G401.6 (cell line): Measurements from ENCODE around the gene RLF.
A peak's percentile ranks its signal among the peaks of the same experiment; 100 is the strongest.
"Not testable (repeated sequence)": the region's sequence is repeated elsewhere in the genome, so short reads cannot be mapped to it uniquely, and the experiment has no call there.

Experiments
- FAIRE-seq: peaks from 2 replicates; lab custom pipeline; 2012; peaks lifted over from hg19 to GRCh38; lab: Jason Lieb, UNC

Gene RLF

DNA sequence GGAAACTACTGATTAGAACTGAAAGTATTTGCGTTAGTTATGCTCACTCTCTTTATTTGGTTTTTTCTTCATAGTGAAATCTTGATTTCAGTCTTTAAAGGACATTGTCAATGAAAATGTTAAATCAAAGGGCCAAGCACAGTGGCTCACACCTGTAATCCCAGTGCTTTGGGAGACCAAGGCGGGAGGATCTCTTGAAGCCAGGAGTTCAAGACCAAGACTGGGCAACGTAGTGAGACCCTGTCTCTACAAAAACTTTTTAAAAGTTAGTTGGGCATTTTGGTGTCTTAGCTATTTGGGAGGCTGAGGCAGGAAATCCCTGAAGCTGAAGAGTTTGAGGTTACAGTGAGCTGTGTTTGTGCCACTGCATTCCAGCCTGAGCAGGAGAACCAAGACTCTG is 13.6 kb downstream of the RLF start:
- FAIRE-seq, result no peak

DNA sequence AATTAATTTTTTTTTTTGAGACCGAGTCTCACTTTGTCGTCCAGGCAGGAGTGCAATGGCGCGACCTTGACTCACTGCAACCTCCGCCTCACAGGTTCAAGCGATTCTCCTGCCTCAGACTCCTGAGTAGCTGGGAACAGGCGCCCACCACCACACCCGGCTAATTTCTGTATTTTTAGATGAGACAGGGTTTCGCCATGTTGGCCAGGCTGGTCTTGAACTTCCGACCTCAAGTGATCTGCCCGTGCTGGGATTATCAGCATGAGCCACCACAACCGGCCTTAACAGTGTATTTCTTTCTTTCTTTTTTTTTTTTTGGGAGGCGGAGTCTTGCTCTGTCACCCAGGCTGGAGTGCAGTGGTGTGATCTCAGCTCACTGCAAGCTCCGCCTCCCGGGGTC is 15.8 kb downstream of the RLF start:
- FAIRE-seq, result not testable (repeated sequence)

DNA sequence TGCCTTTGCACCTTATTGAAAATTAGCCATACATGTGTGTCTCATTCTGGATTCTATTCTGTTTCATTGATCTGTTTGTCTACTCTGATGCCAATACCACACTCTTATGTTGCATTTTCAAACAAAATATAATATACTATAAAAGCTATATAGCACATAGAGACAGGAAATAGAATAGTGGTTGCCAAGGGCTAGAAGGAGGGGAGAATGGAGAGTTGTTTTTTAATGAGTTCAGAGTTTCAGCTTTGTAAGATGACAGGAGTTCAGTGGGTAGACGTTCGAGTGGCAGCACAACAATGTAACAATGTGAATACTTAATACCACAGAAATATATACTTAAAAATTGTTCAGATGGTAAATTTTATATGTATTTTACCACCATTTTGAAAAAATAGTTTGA is 17.0 kb downstream of the RLF start:
- no peak for FAIRE-seq

DNA sequence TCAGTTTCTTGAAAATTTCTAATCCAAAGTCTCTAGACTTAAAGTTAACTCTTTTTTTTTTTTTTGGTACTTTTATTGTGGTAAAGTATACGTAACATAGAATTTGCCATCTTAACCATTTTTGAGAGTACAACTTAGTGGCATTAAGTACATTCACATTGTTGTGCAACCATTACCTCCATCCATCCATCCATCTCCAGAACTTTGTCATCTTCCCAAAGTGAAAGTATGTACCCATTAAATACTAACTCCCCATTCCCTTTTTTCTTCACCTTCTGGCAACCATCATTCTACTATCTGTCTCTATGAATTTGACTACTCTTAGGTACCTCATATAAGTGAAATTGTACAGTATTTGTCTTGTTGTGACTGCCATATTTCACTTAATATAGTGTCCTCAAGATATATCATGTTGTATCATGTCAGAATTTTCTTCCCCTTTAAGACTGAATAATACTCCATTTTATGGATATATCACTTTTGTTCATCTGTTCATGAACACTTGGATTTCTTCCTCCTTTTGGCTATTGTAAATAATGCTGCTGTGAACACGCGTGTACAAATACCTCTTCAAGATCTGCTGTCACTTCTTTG is 18.4 kb downstream of the RLF start:
- no peak for FAIRE-seq

DNA sequence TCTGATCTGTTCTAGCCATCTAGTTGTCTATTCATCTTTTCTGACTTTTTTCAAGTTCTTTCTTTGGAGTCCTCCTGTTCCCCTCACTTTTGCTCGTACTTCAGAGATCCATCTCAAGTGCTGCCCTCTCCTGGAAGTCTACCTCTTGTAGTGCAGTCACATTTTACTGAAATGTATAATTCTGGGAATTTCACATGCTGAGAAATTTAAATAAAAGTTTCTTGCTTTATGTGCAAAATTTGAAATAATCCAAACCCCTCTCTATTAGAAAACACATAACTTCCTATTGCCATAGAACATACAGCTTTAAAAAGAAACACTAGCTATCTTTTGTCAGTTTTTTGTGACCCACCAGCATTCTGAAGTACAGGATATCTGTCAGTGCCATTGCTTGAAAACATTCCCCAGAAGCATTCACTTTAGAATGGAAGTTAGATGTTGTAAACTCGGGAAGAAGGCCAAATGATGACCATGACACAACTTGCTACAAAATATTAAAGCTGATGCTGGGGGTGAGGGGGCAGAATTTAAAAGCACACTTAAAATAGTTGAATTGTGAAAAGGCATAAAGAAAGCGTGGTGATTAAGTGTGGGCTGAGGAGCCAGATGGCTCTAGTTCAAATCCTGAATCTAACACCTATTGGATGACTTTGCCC is 22.0 kb downstream of the RLF start:
- peak; percentile 96 for FAIRE-seq

DNA sequence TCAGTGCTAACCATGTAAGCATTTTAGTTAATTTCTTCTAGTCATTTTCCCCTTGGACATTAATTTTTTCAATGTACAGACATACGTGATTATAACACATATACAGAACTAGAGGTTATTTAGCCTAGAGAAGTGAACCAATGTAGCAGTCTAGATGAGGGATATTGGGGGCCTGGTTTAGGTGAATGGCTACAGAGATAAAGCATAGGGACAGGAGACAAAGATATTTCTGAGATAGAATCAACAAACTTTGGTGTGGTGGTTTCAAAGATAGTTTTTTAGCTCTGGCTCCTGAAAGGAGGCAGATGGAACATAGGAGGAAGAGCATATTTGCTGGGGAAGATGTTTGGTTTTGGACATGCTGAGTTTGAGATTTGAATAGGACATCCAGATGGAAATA is 23.0 kb downstream of the RLF start:
- no peak for FAIRE-seq

DNA sequence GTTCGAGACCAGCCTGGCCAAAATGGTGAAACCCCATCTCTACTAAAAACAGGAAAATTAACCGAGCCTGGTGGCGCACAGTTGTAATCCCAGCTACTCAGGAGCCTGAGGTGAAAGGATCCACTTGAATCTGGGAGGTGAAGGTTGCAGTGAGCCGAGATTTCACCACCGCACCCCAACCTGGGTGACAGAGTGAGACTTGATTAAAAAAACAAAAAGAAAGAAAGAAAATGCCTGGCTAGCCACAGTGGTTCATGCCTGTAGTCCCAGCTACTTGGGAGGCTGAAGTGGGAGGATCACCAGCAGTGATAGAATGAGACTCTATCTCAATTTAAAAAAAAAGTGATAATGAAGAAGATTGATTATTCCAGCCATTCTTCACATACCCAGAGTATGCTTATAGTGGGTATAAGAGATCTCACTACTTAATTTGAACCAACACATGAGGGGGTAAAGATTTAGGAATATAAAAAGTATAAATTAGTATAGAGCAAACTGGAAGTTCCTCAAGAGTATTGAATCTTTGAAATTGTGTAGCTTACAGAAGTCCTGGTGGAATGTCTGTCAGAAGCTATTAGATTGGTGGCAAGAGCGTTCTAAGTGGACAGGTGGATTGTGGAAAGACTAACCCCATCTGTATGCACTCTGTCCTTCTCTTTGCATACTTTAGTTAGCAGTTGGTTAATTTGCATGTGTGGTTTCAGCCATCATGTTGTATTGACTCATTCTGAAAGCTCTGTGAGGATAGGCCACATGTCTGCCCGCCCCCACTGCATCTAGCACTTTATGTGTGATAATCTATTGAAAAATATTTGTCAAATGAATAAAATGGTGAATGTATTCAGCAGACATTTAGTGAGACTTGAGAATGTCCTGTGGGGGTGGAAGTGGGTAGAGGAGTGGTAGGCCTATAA is 25.0 kb downstream of the RLF start:
- FAIRE-seq, result no peak

DNA sequence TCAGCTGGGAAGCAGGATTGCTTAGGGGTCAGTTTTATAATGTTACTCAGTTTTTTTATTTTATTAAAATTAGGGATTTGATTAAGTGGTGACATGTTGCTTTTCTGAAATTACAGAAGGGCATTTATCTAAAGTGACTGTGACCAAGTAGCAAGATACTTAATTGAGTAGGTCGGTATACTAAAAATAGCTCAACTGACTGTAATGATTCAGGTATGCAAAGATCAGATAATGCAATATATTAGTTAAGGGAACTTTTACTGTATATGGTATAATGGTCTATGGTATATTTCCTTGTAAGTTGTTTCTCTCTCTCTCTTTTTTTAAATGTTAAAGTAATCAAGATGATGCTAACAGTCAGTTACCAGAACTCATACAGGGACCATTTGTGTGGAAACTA is 26.2 kb downstream of the RLF start:
- FAIRE-seq, result peak; percentile 11

DNA sequence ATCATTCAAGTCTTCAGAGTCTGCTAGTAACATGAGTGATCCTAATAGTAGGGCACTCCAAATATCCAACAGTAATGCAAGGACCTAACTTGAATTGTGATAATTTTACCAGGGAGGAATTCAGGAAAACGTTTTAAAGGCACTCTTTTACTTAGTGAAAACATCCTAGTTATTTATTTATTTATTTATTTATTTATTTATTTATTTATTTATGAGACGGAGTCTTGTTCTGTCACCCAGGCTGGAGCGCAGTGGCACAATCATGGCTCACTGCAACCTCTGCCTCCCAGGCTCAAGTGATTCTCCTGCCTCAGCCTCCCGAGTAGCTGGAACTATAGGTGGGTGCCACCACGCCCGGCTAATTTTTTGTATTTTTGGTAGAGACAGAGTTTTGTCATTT is 33.5 kb downstream of the RLF start:
- not testable (repeated sequence) for FAIRE-seq

DNA sequence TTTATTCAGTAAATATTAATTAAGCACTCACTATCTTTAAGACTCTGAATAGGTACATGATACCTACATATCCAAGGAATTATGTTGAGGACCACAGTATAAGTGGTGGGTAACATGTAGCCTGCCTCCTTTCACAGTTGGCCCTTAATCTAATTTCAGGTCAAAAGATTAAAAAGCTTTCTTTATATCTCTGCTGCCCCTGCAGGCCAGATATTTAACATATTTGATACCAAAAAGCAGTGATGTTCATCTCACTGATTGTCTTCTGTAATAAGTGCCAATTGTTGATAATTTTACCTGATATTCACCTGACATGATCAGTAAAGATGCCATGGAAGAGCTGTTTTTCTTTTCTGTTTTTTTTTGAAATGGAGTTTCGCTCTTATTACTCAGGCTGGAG is 36.5 kb downstream of the RLF start:
- FAIRE-seq, result no peak

DNA sequence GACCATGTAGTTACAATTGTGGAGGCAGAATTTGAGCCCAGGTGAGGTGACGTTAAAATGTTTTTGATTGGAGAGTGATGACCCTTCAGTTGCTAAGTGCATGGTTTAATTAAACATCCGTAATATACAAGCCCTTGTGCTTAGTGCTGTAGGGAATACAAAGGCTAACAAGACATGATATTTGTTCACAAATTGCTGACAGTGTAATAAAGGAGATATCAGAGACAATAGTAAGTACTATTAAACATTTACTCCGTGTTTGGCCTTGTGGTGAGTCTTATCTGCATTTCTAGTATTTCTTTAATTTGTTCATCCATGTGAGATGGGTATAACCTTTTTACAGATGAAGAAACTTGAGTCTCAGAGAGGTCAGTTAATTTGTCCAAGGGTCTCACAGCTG is 37.9 kb downstream of the RLF start:
- no peak for FAIRE-seq

DNA sequence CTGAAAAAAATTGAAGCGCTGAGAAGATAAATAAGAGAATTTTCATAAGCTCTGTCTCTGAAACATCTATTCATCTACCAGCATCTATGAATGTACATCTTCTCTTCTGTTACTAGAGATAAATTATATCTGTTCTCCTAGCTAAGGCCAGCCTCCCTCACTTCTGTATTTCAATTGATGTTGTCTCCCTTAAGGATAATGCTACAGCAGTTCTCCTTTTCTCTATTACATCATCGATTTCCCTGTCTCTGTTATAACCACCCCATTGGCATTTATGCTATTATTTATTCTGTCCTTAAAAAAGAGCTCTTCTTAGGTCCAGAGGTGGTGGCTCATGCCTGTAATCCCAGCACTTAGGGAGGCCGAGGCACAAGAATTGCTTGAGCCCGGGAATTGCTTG is 43.7 kb downstream of the RLF start:
- no peak for FAIRE-seq

DNA sequence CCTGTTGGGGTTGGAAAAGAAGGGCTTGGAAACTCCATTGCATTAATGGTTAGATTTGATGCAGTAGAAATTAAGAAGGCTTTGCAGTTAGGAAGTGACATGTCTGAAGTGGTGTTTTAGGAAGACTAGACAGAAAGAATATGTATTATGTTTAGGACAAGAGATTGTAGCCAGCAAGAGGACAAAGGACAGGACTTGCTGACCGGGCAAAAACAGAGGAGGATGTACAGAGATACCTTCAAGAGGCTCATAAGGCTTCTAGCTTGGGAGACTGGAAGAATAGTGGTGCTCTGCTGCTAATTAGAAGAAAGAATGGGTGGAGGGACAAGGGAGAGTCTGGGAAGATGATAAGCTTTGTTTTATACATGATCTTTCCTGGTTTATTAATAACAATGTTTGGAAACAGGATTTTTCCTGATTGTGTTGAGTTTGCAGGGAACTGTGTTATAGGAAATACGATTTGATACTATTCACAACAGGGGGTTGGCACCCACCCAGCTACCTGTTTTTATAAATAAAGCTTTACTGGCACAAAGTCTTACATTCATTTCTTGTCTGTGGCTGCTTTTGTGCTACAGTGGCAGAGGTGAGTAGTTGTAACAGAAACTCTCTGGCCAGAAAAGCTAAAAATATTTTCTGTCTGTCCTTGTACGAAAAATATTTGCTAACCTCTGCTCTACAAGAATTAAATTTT is 49.5 kb downstream of the RLF start:
- no peak for FAIRE-seq

DNA sequence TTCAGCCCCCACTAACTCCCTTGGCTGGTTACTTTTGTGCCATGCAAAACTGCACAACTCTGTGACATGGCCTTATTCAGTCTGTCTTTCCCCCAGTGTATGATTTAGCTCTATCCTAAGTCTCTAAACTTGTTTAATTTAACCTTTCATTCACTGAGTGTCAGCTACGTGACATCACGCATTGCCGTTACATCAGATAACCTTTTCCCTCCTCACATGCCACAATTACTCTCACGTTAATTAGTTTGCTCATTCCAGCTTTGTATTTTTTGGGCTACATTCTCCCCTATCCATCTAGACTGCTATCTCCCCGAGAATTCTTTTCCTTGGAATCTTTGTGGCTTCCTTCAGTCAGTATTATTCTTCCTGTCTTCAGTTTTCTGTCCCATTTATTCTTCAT is 57.1 kb downstream of the RLF start:
- no peak for FAIRE-seq

DNA sequence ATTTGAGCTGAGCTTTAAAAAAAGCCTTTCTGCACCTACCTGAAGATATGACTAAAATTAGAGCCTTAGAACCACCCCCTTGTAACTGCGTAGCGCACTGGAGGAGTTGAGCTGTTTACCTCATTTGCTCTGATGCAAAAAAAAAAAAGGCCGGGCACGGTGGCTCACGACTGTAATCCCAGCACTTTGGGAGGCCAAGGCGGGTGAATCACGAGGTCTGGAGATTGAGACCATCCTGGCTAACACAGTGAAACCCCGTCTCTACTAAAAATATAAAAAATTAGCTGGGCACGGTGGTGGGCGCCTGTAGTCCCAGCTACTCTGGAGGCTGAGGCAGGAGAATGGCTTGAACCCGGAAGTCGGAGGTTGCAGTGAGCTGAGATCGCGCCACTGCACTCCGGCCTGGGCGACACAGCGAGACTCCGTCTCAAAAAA is 60.3 kb downstream of the RLF start:
- FAIRE-seq, result not testable (repeated sequence)

DNA sequence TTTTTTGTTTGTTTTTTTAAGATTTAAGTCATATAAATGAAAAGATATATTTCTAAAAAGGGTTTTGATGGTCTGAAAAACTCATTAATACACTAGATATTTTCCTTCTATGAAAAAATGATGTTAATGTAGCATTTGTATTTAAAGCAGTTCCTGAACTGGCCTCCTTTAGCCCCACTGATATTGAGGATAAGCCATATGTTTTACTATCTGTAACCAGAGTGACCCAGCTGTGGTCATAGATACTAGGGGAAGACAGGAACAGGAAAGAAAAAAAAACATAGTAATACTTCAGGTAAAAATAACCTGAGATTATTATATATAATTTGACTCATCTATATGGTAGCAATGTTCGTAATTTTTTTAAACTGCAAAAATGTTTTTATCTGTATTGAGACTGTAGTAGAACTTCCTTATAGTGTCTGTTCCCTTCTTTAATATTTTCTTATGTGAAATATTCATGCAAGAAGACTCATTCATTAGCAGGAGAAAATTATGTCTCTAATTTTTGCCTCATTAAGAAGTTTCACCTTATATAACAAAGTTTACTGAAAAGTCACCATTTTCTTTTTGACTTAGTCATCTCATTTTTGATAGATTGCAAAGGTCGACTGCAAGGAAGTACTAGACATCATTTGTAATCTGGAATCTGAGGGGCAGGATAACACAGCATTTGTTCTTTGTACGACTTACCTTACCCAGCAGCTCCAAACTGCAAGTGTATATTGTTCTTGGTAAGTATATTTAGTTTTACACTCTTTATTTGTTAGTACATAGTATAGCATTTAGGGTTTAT is 61.0 kb downstream of the RLF start:
- no peak for FAIRE-seq

DNA sequence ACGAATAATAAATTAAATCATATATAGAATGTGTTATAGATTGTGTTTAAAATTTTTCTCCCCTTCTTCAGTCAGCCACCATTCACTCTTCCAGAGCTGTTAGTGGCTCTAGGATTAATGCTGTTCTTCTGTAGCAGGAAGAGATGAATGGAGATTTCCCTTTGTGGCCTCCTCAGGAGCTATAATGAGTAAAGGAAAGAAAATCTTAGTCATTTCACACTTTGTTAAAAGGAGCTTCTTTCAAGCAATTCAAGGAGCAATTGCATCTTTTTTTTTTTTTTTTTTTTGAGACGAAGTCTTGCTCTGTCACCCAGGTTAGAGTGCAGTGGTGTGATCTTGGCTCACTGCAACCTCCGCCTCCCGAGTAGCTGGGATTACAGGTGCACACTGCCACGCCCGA is 62.9 kb downstream of the RLF start:
- FAIRE-seq, result no peak

DNA sequence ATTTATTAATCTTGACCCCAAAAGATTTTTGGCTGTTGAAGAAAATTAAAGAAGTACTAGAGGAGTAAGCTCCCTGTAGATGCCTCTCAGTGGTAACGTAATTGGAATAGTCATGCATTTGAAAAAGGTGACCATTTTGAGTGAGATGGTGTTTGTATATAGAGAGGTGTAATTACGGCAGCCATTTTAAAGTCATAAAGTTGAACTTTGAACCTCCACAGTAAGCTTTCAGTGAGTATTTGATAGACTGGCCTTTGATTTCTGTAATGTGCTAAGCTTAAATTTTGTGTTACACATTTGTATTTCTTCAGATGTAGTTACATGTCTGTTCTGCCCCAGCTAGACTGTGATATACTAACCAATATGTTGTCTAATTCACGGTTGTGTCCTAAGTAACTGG is 65.0 kb downstream of the RLF start:
- FAIRE-seq, result no peak

DNA sequence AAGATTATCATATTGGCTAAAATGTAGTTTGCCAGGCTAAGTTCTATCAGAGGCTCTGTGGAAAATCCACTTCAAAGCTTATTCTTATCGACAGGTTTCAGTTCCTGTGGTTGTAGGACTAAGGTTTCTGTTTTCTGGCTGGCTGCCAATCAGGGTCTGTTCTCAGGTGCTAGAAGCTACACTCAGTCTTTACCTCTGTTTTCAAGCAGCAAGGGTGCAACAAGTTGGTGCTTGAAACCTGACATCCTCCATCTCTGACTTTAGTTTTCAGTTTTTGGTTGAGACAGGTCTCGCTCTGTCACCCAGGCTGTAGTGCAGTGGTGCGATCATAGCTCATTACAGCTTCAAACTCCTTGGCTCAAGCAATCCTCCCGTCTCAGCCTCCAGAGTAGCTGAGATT is 71.3 kb downstream of the RLF start:
- no peak for FAIRE-seq

DNA sequence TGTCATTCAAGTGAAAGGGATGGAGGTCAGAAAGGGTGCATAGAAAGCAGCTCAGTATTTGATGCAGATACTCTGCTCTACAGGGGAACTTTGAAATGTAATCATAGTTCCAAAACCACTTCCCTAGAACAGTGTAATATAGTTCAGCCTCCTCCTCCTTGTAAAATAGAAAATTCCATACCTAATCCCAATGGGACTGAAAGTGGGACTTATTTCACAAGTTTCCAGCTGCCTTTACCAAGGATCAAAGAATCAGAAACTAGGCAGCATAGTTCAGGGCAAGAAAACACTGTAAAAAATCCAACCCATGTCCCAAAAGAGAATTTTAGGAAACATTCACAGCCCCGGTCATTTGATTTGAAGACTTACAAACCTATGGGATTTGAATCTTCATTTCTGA is 78.4 kb downstream of the RLF start:
- FAIRE-seq, result no peak

DNA sequence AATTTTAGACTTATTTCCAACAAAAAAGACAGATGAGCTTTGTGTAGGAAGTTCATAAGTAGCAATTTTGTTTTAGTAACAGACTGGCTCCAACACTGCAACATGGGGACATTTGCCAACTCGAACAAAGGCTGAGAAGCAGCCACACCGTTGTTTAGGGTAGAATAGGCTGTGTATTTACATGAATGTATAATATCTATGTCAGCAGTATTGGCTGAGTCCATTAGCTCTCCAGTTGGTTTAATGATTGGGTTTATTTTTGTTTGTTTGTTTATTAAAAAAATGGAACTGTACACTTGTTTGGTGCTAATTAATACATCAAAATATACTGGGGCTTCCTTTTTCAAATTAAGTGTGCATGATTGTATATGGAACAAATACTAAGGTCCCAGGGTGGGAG is 79.2 kb downstream of the RLF start:
- FAIRE-seq, result no peak

DNA sequence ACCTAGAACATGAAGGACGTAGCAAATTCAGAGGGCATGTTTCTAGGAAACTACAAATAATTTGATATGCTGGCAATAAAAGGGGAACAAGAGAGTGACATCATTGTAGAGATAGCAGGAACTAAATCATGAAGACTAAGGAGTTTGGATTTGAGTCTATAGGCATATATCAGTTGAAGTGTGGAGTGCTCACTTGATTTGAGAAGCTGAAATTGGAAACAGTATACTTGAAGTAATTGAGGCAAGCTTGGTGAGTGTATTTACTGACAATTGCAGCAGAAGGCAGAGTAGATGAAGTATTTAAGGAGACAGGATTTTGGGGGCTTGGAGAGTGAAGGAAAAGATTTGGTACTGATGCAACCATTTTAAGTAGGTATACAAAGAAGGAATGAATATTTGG is 80.2 kb downstream of the RLF start:
- FAIRE-seq, result no peak
